IPS-20b (cell line): Measurements from ENCODE around the gene KIDINS220.

ENCODE experiments used
- H3K27ac ChIP-seq: one replicate; pipeline ENCODE4 v1.5.1; 2013; ENCODE audit warnings: low read length
- H3K27me3 ChIP-seq: 2 replicates; pipeline ENCODE4 v1.6.1; 2013; ENCODE audit warnings: mild to moderate bottlenecking, low read length, inconsistent platforms; ENCODE audit not compliant: insufficient read depth
- H3K36me3 ChIP-seq: 2 replicates; pipeline ENCODE4 v1.6.1; 2013; ENCODE audit warnings: low read depth, mild to moderate bottlenecking, inconsistent platforms, low read length, moderate library complexity; ENCODE audit not compliant: insufficient read depth
- H3K4me1 ChIP-seq: 2 replicates; pipeline ENCODE4 v1.6.1; 2013; ENCODE audit warnings: mild to moderate bottlenecking, control low read depth, inconsistent platforms, low read length, moderate library complexity; ENCODE audit not compliant: insufficient read depth
- H3K4me3 ChIP-seq: 2 replicates; pipeline ENCODE4 v1.5.1; 2013; ENCODE audit warnings: mild to moderate bottlenecking, low read length, inconsistent platforms
- H3K9ac ChIP-seq: 2 replicates; pipeline ENCODE4 v1.6.1; 2013; ENCODE audit warnings: low read depth, mild to moderate bottlenecking, inconsistent platforms, low read length, moderate library complexity
- H3K9me3 ChIP-seq: 2 replicates; pipeline ENCODE4 v1.6.1; 2013; ENCODE audit warnings: mild to moderate bottlenecking, low read depth, low read length, inconsistent platforms; ENCODE audit not compliant: insufficient read depth

KIDINS220 gene

DNA sequence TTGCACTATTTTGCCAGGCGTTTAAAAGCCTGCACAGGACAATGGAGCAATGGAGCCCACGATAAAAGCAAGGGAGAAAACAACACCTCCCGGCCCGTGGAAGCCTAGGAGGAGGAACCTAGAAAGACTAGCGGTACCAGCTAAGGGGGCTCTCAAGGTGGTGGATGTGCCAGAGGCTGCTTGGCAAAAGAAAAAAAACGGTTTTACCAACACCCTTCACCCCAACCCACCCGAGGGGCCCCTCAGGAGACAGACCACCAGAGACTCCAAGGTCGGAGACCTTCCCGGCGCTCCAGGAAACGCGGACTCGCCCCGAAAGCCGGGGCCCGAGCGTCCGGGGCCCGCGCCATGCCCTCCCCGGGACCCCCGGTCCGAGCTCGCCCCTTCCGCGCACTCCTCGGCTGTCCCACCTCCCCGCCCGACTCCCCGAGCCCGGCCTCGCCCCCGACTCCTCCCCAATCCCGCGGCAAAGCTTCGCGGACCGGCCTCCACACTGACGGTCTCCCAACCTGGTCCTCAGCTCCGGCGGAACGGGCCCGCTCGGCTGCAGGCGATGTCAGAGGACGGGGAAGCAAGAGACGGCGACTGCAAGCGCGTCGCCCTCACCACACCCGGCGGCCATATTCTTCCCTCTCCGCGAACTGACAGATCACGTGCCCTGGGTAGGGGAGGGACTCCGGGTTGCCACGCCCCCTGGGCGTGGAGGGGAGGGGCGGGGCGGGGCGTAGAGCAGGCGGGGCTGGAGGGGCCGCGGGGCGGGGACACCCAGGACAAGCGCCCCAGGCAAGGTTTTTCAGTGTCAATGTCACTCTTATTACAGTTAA lies at the start of gene KIDINS220:
KIDINS220 (minus strand) TSS at position 643 of the 824 bp plus-strand sequence. CDS start 10,520 bp downstream, outside the sequence.
- Histone ChIP-seq H3K9ac (peak within 1 kb of the TSS; percentile 81), H3K36me3 (no peaks in the 10 kb centered on the region), H3K4me1 (peaks cover 6% of the 10 kb centered on the region; the same call in 1 of the 2 replicates), H3K27me3 (peaks cover 10% of the 10 kb centered on the region; the same call in 1 of the 2 replicates), H3K4me3 (peak within 1 kb of the TSS; percentile 93), H3K27ac (no peak within 1 kb of the TSS), H3K9me3 (no peaks in the 10 kb centered on the region)

DNA sequence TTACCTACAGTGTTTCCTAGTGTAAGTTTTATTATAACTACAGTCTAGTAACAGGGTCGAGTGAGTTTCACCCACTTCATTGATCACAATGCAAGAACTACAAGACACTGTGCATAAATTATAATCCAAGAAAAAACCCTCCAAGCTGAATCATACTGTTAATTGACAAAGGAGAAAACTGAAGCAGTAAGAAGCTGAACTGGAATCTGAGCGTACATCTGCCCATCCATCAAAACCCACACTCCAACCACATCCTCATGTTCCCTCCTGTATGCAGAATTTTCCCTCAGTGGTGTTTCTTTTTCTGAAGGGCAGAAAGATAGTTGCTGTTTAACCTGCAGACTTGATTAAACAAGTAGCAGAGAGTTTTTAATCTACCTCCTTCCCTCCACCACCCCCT lies 49.5 kb upstream of the KIDINS220 start:
- Histone ChIP-seq H3K9ac (no peak overlapping the region), H3K27me3 (no peaks in the 10 kb centered on the region), H3K27ac (no peak overlapping the region)

DNA sequence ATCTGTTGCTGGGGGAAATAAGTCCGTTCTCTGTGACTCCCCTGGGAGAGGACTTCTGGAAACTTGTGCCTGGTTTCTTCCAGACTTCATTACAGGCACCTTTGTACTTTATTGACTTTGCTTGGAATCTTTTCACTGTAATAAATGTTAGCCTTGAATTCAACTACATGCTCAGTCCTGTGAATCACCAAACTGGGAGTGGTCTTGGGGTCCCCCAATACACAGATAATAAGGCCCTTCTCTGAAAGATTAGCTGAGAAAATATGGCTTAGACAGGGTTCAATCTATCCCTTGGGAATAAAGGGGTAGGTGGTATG lies 48.7 kb upstream of the KIDINS220 start:
- no peaks in the 10 kb centered on the region for H3K27me3 ChIP-seq
- H3K4me1 ChIP-seq: no peaks in the 10 kb centered on the region; the same call in 1 of the 2 replicates
- H3K4me3 ChIP-seq: no peak overlapping the region
- no peaks in the 10 kb centered on the region; the same call in none of the 2 replicates for H3K36me3 ChIP-seq
- no peak overlapping the region for H3K9ac ChIP-seq
- H3K27ac ChIP-seq: no peak overlapping the region
- no peaks in the 10 kb centered on the region for H3K9me3 ChIP-seq

More for the DNA sequence above, 49.5 kb upstream of the KIDINS220 start:
- no peaks in the 10 kb centered on the region for H3K36me3 ChIP-seq
- no peak overlapping the region for H3K4me3 ChIP-seq
- H3K9me3 ChIP-seq: no peaks in the 10 kb centered on the region
- no peaks in the 10 kb centered on the region; the same call in 1 of the 2 replicates for H3K4me1 ChIP-seq

DNA sequence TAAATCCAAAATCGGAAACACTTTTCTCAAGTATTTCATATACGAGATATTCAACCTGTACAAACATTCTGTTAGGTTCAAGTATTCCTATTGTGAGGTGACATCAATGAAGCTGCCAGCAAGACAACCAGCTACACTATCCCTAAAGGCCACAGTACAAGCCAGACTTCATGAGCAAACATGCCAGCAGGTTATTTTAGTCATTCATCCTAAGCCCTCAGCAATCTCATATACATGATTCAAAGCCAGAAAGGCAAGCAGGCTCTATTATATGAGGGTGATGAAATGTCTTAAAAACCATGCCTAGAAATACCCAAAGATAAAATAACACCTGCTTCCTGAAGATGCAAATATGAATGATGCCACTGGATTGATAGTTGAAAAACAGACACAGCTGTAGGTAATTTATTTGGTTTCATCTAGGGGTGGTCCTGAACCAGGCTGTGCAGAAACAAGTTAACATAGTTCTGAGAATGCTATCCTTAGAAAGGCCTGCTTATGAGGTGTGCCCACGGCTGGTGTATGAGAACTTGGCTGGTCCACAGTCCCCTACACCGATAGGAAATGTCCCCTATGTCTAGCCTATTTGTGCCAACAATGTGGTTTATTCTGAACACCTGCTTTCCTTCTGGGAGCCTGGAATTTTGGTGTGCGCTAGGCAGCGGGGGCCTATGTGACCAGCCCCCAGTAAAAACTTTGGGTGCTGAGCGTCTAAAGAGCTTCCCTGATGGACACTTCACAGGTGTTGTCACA lies 48.2 kb upstream of the KIDINS220 start:
- Histone ChIP-seq H3K27me3 (no peaks in the 10 kb centered on the region), H3K36me3 (no peaks in the 10 kb centered on the region; the same call in none of the 2 replicates), H3K4me3 (no peak overlapping the region), H3K9me3 (no peaks in the 10 kb centered on the region), H3K4me1 (no peaks in the 10 kb centered on the region; the same call in 1 of the 2 replicates), H3K9ac (no peak overlapping the region), H3K27ac (no peak overlapping the region)

DNA sequence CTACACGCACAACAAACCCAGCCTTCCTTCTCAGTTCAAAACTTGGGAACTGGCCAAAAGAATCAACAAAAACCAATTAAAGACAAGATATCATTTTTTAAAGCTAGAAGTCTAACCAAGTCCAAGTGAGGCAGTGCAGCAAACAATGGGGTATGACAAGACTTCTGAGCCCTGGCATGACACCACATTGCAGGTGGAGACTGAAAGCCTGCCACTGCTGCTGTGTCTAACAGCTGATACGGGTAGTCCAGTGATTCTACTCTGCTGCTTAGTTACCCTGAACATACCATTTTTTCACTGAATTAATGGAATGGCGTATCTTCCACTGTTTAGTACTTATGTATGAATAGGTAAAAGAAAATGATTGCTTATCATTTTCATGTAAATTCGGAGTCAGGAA lies 47.4 kb upstream of the KIDINS220 start:
- Histone ChIP-seq H3K9me3 (no peaks in the 10 kb centered on the region), H3K27ac (no peak overlapping the region), H3K27me3 (no peaks in the 10 kb centered on the region), H3K9ac (no peak overlapping the region), H3K36me3 (no peaks in the 10 kb centered on the region; the same call in none of the 2 replicates), H3K4me1 (no peaks in the 10 kb centered on the region; the same call in 1 of the 2 replicates), H3K4me3 (no peak overlapping the region)

DNA sequence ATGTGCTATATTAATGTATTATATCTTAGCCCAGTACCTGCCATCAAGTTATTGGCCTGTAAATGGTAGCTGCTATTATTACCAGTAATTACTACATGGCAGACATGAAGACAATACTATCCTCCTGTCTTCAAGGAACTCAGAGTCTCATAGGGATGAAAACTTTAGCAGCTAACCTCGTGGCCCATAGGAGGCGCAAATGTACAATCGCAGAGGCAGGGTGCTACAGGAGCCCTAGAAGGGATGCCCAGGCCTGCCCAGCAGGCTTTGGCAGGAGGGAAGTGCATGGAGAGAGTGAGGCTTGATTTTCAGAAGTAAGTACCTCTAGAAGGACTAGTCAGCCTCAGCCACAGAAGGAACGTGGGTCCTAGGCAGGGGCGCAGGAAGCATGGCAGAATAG lies 44.7 kb upstream of the KIDINS220 start:
- no peak overlapping the region for H3K27ac ChIP-seq
- H3K9me3 ChIP-seq: no peaks in the 10 kb centered on the region
- no peaks in the 10 kb centered on the region for H3K27me3 ChIP-seq
- no peak overlapping the region for H3K9ac ChIP-seq
- no peak overlapping the region for H3K4me3 ChIP-seq
- peaks cover 6% of the 10 kb centered on the region for H3K36me3 ChIP-seq
- H3K4me1 ChIP-seq: no peaks in the 10 kb centered on the region

DNA sequence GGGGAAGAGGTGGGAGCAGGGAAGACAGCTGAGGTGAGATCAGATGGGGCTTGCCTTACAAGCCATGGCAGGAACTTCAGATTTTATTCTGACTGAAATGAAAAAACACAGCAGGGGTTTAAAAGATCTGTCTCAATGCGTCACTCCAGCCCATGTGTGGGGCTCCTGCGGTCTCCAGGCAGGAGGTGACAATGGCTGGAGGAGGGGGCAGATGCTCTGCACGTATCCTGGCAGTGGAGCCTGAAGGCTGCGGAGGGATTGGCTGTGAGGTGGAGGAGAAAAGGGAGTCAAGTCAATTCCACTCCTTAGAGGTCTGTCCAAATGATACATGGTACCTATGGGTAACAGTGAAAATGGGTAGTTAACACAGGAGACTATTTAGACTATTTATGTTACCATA lies 40.5 kb upstream of the KIDINS220 start:
- Histone ChIP-seq H3K4me1 (no peaks in the 10 kb centered on the region; the same call in 1 of the 2 replicates), H3K36me3 (peaks cover 20% of the 10 kb centered on the region), H3K9me3 (no peaks in the 10 kb centered on the region), H3K27ac (no peak overlapping the region), H3K4me3 (no peak overlapping the region), H3K27me3 (no peaks in the 10 kb centered on the region), H3K9ac (no peak overlapping the region)

DNA sequence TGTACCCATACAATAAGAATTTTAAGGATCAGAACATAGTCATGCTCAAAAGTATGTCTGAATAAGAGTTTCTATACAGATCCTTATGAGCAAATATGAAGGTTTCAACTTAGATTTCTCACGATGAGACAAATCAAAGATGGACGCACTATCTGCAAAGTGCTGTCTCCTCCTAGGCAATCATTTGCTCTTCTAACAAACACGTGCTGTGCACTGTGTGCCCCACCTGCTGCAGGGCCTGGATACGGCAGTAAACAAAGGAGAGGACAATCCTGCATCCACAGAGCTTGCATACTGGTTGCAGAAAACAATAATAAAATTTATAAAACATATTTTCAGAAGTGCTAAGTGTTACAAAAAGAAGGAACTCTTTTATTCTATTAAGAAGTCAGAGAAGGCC lies 39.9 kb upstream of the KIDINS220 start:
- peaks cover 20% of the 10 kb centered on the region for H3K36me3 ChIP-seq

DNA sequence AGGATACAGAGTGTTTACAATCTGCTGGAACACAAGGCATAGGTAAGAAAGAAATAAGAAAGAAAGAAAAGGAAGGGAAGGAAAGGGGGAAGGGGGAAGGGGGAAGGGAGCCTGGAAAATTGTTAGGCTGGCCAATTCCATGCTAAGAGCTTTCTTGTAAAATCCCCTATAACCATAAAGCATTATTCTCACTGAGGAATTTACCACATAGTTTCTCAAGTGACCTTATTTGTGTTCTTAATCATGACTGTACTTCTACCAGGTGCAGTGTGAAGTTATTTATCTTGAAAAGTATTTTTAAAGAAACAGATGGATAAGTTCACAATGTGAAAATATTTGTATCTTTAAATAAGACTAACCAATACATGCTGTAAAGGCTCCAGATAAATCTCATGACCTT lies 39.2 kb upstream of the KIDINS220 start:
- Histone ChIP-seq H3K36me3 (peaks cover 20% of the 10 kb centered on the region), H3K9ac (no peak overlapping the region), H3K9me3 (no peaks in the 10 kb centered on the region), H3K4me1 (no peaks in the 10 kb centered on the region; the same call in 1 of the 2 replicates), H3K27ac (no peak overlapping the region), H3K27me3 (no peaks in the 10 kb centered on the region), H3K4me3 (no peak overlapping the region)

More for the DNA sequence above, 39.9 kb upstream of the KIDINS220 start:
- Histone ChIP-seq H3K9me3 (no peaks in the 10 kb centered on the region), H3K27ac (no peak overlapping the region), H3K4me1 (no peaks in the 10 kb centered on the region; the same call in 1 of the 2 replicates), H3K9ac (no peak overlapping the region), H3K4me3 (no peak overlapping the region), H3K27me3 (no peaks in the 10 kb centered on the region)

DNA sequence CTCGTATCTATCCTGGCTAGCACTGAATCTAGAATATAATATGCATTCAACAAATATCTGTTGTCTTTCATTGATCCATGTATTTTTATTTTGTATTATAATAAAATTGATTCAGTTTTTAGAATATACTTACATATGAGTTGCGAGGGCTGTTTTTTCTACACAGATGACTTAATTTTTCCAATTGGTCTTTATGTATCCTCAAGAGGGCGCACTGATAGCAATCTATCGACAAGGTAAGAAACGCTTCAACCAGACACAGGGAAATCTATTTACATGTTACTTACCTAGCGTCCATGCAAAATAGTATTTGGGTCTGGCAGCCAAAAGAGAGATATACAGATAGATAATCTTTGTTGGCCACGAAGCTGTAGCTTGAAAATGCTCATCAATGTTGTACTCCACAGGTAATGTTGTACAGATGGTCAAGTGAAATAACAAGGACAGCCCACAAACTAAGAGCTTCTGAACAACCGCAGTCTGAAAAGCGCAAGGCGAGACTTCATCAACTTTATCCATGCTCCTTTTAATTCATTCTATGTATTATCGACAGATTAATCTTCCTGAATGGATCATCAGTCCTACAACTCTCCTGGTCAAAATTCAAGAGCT lies 35.5 kb upstream of the KIDINS220 start:
- peaks cover 20% of the 10 kb centered on the region for H3K36me3 ChIP-seq

DNA sequence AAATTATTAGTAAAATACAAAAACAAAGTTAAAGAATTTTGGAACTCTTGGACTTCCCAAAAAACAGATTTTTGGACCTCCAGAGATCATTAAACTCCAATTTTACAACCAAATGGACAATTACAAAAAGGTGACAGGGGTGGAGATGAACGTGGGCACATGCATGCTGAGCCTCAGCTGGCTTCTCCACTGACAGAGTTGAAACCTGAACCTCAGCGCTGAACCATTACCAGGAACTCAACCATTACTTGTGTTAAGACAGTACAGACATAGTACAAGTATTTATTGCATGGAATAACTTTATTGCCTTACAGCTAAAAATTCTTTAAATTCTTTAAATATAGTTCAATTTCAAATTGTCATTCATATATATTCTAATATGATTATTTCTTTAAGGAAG lies 33.0 kb upstream of the KIDINS220 start:
- Histone ChIP-seq H3K36me3 (0 out of 2 replicates have a peak, but pooled peaks cover 1% of the 10 kb centered on the region), H3K4me1 (no peaks in the 10 kb centered on the region; the same call in 1 of the 2 replicates), H3K9ac (no peak overlapping the region), H3K27ac (no peak overlapping the region), H3K9me3 (no peaks in the 10 kb centered on the region), H3K27me3 (no peaks in the 10 kb centered on the region), H3K4me3 (no peak overlapping the region)

More for the DNA sequence above, 35.5 kb upstream of the KIDINS220 start:
- Histone ChIP-seq H3K4me1 (no peaks in the 10 kb centered on the region; the same call in 1 of the 2 replicates), H3K4me3 (no peak overlapping the region), H3K9ac (no peak overlapping the region), H3K27ac (no peak overlapping the region), H3K27me3 (no peaks in the 10 kb centered on the region), H3K9me3 (no peaks in the 10 kb centered on the region)
